T-helper 1 cell treated with Interleukin-12 subunit alpha and Interleukin-12 subunit beta and Interleukin-4 antibody, amounts not matched to agents 30 ng/mL and 1 ng/mL, for 36 hours (primary cell): Measurements from ENCODE around the gene ATP9B. TPM values are rescaled to one million over a fixed set of nuclear protein-coding genes. Genes with fewer than 3 reads are reported as not detected.
"Not testable (repeated sequence)": the region's sequence is repeated elsewhere in the genome, so short reads cannot be mapped to it uniquely, and the experiment has no call there.

Experiments used
- intact Hi-C: fragments of 100-400 bp; cut with micrococcal nuclease; formaldehyde crosslinking; loops from one replicate; pipeline ENCODE4 v1.15.1; 2024
- total RNA-seq: library from RNA; stranded (reverse); gene quantifications from 2 replicates; pipeline ENCODE4 v1.2.3, GENCODE V29; 2022

Gene ATP9B
- total RNA-seq, 1 donor from 2014 or later, result 27.7 TPM

DNA sequence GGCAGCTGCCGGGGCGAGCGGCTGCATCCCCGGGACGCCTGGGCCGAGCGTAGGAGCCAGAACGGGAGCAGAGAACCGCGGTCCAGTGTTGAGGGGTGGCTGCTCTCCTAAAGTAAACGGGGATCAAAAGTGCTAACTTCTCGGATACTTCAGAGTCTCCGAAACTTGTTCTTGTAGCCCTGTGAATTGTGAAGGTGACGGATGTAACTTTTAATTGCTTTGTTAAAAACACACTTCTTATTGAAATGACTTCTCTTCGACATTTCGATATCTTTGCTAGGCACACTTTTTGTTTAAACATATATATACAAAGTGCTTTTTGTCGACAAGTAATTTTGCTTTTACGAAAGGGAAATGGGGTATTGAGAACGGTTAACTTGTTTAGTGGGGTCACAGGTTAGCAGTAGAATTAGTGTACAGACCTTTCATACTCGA, 540 bp downstream of the ATP9B start:
- intact Hi-C loops, result loop anchor here (1.0 to 5.0 kb wide), 7 partner anchors 82 to 919 kb away; partner anchors contain the start of genes CTDP1 and TXNL4A

DNA sequence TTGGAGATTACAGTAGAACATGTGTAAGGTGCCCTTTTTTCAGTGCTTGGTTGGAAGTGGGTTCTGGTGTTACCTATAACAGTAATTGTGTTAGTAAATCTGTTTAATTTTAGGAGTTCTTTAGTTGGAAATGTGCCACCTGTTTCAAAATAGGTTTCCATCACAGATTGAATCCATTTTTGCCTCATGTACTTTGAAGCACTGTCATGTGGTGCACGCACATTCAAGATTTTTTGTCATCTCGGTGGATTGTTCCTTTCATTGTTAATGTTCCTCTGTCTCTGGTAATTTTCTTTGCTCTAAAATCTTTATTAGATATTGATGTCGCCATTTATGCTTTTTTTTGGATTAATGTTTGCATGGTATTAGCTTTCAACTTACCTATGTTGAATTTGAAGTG, 1.3 kb downstream of the ATP9B start:
- intact Hi-C loops, result no loop called here

DNA sequence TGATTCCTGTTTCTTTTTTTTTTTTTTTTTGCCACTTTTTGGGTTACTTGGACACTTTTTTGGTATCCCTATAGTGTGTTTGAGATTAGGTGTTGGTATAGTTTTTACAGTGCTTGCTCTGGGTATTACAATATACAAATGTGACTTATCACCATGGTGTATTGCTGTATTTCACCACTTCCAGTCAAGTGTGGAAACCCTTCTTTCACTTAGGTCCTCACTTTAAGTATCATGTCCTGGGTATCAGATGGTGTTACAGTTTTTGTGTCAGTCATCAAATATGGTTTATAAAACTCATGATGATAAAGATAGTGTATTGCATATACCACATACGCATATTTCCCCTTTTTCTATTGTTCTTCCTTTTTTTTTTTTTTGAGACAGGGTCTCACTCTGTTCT, 1.8 kb downstream of the ATP9B start:
- intact Hi-C loops, result no loop called here

DNA sequence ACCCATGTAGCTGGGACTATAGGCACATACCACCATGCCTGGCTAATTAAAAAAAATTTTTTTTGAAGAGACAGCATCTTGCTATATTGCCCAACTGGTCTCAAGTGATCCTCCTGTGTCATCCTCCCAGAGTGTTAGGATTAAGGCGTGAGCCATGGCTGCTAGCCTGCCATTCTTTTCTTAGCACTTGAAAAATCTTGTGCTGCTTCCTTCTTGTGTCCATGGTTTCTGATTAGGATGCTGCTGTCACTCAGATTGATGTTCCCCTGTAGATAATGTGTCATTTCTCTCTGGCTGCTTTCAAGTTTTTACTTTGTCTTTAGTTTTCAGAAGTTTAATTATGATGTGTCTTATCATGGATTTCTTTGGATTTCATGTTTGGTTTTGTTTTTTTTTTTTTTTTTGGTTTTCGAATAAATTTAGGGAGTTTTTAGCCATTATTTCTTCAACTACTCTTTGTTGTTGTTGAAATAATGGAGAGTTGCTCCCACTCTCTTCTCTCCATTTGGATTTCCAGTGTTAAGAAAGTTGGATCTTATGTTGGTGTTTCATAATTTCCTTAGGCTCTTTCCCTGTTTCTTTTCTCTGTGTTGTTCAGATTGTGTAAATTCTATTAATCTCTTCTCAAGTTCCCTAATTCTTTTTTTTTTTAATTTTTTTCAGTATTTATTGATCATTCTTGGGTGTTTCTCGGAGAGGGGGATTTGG, 2.5 kb downstream of the ATP9B start:
- intact Hi-C loops, result no loop called here

DNA sequence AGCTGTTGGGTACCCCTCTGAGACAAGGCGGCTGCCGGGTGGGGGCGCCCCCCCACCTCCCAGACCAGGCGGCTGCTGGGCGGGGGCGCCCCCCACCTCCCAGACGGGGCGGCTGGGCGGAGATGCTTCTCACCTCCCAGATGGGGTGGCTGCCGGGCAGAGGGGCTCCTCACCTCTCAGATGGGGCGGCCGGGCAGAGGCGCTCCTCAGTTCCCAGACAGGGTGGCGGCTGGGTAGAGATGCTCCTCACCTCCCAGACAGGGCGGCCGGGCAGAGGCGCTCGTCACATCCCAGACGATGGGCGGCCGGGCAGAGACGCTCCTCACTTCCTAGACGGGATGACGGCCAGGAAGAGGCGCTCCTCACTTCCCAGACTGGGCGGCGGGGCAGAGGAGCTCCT, 3.5 kb downstream of the ATP9B start:
- intact Hi-C loops, result not testable (repeated sequence)

DNA sequence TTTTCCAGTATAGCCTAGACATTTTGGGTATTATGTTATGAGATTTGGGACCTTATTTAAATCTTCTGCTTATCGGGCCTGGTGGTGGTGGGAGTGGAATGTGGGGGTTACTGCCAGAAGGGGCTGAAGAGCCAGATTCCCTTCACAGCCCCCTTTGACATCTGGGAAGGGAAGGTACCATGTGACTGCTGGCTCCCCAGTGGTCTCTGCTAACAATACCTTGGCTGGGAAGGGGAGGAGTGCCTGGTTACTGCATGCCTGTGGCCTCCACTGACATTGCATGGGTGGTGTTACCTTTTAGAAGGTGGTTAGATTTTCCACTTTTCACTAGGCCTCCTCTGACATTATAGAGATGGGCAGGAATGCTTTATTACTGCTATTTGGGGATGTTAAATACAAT, 8.0 kb downstream of the ATP9B start:
- intact Hi-C loops, result no loop called here

DNA sequence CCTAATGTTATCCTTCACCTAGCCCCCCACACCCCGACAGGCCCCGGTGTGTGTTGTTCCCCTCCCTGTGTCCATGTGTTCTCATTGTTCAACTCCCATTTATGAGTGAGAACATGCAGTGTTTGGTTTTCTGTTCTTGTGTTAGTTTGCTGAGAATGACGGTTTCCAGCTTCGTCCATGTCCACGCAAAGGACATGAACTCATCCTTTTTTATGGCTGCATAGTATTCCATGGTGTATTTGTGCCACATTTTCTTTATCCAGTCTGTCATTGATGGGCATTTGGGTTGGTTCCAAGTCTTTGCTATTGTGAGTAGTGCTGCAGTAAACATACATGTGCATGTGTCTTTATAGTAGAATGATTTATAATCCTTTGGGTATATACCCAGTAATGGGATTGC, 9.6 kb downstream of the ATP9B start:
- intact Hi-C loops, result not testable (repeated sequence)

DNA sequence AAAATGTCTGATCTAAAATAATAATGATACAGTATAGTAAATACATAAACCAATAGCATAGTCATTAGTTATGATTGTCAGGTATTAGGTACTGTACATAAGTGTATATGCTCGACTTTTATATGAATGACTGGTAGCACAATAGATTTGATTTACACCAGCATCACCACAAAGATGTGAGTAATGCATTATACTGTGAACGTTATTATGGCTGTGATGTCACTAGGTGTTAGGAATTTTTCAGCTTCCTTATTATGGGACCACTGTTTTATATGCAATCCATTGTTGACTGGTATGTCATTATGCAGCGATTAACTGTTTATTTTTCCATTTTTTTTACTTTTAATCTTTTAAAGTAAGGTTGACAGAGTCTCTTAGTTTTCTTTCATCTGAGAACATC, 23.7 kb downstream of the ATP9B start:
- intact Hi-C loops, result no loop called here

DNA sequence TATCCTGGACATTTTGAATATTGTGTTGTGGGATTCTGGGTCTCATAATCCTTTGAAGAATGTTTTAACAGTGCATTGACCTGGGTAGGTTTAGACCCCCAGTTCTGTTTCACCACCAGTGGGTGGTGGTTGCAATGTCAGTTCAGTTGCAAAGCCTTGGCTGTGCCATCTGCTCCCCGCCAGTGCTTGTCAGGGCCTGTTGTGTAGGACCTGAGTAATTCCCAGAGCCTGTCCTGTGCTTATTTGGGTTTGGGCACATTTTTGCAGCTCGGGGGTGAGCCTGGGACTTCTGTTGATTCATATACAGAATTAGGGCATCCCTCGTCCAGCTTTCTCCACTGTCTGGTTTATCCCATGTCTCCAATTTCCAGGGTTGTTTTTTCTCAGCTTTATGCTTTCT, 24.8 kb downstream of the ATP9B start:
- intact Hi-C loops, result no loop called here

DNA sequence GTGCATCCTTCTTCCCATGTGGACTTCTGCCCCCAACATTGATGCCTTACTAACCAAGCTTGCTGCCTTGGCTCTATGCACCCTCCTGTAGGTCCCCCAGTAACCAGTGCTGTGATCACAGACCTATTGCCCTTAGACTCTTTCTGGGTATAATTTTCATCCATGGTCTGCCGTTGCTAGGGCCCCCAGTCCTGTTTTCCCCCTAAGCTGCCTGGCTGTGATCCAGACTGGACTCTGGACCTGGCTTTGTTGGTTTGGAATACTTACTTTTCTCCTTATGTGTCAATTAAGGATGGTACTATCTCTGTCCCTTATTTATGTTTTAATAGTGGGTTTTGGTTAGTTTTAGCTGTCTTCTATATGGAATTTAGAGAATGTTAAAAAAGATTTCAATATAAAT, 26.0 kb downstream of the ATP9B start:
- intact Hi-C loops, result no loop called here

DNA sequence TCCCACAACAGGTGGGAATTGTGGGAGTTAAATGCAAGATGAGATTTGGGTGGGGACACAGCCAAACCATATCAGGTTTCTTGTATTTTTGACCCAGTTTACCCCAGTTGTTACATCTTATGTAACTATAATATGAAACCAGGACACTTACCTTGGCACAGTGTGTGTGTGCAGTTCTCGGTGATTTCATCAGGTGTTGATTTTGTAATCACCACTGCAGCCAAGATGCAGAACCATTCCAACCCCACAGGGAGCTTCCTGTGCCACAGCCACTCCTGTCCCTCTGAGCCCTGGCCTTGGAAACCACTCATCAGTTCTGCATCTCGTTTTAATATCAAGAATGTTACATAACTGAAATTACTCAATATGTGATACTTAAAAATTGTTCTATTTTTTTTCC, 31.8 kb downstream of the ATP9B start:
- intact Hi-C loops, result no loop called here

DNA sequence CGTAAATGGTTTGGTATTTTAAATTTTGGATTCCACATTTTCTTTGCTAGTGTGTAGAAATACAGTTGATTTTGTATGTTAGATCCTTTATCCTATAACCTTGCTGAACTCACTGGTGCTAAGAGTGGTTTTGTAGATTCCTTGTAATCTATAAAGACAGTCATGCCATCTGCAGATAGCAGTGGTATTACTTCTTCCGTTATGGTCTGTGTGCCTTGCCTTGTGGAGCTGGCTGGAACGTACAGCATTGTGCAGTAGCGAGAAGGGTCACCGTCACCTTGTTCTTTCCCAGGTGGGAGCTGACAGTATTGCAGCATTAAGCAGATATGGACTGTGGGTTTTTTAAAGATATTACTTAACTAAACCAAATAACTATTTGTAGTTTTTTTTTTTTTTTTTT, 33.7 kb downstream of the ATP9B start:
- intact Hi-C loops, result no loop called here

DNA sequence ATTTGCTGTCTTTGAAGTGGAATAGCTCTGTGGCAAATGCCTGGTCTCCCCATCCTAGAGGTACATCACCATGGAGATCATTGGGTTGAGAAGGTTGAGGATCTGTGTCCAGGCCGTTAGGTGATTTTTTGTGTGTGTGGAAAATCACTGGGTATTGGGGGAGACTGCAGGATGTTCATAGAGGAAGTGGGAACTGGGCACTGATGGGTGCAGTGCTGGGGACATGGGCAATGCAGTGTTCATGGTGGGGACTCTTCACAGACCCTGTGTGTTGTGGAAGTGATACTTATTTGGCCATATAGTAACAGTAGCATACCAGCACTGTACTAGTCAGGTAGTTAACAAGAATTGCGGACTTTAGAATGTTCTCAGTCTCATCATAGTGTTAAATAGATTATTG, 34.9 kb downstream of the ATP9B start:
- intact Hi-C loops, result no loop called here

DNA sequence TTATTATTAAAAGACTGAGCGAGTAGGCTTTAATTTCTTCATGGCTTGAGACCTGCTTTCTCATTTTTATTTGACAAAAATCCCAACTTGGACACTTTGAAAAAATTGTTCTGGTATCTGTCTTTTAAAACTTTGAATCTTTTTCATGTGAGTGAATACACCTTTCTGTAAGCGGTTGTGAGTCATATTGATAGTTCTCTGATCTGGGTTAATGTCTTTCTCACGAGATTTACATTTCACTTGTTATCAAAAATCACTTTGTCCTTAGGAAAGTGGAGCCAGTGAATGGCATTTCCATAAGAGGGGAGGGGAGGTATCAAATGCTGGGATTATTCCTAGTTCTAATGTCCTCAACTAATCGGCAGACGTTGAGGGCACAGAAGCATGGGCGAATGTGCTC, 36.3 kb downstream of the ATP9B start:
- intact Hi-C loops, result no loop called here

DNA sequence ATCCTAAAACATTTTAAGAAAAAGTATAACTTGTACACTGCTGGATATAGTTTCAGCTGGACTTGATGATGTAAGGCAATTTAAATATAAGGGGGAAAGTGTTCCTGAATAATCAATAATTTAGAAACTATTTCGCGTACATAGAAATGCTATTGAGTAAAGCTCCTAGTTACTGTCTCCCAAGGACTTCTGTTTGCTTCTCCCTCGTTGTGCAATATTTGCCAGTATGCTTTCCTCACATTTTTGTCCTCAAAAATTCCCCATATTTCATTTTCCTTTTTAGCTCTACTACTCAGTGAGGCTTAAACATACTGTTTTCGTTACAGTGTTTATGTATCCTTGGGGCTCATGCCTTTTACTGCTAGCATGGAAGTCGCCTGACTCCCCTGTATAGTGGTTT, 36.9 kb downstream of the ATP9B start:
- intact Hi-C loops, result no loop called here

DNA sequence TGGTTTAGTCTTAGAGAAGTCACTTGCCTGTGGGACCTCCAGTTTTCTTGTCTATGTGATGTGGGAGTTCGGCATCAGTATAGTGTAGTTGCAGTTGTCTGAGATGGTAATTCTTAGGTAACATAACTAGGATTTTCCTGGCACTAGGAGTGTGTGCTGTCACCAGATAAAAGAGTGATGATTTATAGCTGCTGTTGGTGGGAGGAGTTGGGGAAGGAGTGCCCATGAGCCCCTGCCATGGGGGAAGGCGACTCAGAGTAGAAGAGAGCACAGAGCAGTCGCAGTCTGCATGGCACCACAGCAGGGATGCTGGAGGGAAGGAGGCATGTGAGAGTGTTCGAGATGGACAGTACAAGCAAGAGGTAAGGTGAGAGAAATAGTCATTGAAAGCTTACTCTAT, 38.7 kb downstream of the ATP9B start:
- intact Hi-C loops, result no loop called here

DNA sequence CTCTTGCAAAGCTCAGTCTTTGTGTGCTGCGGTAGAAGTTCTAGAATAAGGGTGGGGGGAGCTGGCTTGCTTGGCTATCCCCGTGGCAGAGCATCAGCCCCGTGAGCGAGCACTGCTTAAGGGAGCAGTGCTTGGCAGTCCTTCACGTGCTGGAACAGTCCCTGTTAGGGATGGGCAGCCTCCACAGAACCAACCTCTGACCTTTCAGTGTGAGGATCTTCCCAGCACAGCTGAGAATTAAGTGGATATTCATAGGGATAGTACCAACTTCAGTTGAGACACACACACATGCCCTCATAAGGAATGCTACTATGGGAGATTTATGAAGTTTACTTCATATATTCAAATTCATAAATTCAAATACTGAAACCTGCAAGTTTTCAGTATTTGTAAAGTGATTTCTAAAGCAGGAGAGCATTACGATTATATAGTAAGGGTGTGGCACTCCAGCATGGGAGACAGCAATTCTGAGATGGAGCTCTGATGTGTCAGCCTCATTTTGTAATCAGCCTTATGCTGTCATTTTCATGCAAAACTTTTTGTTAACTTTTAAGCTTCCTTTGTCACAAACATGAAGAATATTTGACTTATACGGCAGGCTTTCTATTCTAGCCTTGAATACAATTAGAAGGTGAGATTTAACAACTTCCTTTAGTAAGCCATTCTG, 39.5 kb downstream of the ATP9B start:
- intact Hi-C loops, result no loop called here

DNA sequence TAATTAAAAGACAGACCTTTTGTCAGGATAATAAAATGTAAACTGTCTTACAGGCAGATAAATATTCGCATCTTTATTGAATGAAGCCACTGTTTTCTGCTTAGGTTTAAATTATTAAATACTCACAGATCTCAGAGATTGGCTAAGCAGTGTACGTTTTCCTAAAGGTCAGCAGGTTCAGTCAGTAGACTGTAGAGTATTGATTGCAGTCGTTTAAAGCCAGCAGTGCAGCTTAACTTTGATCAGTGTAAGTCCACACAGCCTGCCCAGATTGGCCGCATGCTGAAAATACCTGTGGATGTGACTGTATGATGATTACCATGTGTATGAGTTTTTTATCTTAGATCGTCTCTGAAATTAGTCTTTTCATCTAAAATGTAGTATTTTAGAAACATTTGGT, 42.3 kb downstream of the ATP9B start:
- intact Hi-C loops, result no loop called here

DNA sequence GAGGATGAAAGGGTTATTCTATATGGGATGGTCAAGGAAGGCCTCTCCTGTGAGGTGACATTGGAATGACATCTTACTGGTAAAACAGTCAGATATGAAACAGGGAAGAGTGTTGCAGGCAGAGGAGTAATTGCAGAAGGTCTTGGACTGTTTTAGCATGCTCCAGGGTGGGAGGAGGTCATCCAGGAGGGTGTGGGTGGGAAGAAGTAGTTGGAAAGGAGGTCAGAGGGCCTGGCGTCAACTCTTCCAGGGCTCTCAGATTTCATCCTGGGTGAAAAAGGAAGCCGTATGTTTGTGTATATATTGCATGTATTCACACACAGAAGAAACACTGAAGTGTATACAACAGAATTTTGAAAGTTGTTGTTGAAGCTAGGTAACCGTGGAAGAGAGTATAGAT, 48.2 kb downstream of the ATP9B start:
- intact Hi-C loops, result no loop called here

DNA sequence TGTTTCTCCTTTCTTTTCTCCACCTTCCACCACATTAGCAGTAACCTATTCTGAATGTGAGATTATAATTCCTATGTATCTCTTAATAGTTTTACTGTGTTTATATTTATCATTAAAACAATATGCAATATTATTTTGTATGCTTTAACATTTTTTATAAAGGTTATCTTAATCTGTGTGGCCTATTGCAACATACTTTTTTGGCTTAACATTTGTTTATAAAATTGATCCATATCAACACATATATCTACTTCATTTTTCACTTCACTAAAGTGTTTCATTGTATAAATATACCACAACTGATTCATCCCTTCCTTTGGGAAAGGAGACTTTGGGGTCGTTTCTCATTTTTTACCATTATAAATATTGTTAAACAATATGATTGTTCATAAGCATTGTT, 48.6 kb downstream of the ATP9B start:
- intact Hi-C loops, result no loop called here

DNA sequence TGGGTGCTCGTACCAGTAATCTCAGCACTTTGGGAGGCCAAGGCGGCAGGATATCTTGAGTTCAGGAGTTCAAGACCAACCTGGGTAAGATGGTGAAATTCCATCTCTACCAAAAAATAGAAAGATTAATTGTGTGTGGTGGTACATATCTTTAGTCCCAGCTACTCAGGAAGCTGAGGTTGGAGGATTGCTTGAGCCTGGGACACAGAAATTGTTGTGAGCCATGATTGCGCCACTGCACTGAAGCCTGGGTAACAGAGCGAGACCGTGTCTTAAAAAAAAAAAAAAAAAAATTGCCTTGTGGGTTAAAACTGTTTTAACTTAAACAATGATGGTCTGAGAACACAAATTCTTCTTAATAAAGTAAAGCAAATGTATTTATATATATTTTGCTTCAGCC, 49.6 kb downstream of the ATP9B start:
- intact Hi-C loops, result no loop called here

DNA sequence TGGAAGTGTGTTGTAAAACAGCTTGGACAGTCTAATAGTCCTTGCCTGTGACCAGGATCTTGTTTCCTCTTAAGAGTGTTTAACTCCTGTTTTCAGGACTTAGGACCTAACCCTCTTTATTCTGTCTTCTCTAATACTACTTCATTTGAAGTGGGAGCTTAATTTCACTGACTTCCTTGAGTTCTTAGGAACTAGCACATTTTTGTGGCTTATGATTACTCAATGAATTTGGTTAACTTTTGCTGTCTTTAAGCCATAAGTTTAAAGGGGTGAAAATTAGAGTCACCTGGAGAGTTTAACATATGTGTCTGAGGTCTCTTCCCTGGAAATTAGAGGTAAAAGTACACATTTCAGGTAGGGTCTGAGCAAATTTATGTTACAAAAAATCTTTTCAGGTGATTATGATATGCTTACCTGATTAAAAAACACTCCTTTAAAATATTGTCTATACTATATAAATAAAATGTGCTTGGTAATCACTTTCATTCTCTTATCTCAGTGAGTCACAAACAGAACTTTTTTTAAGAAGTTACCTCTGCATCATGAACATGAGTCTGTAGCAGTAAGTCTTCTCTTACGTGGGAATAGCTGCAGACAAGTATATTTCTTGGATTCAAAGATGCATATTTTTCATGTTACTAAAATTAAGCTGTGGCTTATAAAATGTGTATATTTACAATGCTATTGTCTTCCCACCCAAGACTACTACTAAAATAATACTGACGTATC, 52.7 kb downstream of the ATP9B start:
- intact Hi-C loops, result no loop called here

DNA sequence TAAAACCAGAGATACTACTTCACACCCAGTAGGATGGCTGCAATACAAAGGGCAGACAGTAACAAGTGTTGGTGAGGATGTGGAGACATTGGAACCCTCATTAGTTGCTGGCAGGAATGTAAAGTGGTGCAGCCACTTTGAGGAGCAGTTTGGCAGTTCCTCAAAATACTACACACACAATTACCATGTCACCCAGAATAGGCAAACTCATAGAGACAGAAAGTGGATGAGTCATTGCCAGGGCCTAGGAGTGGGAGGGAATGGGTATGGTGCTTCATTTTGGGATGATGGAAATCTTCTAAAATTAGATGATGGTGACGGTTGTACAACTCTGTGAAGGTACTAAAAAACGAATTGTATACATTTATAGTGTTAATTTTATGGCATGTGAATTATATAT, 54.8 kb downstream of the ATP9B start:
- intact Hi-C loops, result no loop called here
